ENCODE results near the gene SGSM1. TPM values are rescaled to one million over a fixed set of nuclear protein-coding genes. Genes with fewer than 3 reads are reported as not detected.

Gene SGSM1
- total and polyA plus RNA-seq, 4 donors = 0.57 to 4.5 (median 2.7) TPM

DNA sequence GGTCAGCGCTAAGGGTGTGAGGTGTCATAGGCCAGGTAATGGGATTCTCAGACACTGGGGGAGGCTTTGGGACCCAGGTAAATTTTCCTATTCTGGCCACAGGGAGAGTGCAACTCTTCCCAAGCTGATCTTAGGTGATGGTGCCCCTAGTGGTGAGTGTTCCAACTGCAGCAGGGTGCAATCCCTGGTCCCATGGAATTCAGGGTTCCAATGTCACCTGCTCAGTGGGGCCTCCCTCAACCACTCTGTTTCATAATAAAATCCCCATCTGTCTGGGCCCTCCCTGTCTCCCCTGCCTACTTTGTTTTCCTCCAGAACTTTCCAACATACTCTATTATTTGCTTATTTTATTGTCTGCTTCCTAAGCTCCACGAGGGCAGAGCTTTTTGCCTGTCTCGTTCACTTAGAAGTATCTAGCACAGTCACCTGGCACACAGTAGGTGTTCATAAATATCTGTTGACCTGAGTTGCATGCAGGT is 2.9 kb upstream of the SGSM1 start:
- Histone ChIP-seq H3K4me3 (no peak overlapping the region), H3K4me1 (ENCODE audit: control insufficient read depth in 5 of 5, insufficient read depth in 5 of 5, low read length in 5 of 5) (peaks cover 0 to 3% (median 0%) of the 10 kb centered on the region in 5 donors), H3K36me3 (ENCODE audit: control insufficient read depth in 4 of 4, insufficient read depth in 4 of 4, low read length in 4 of 4) (no peaks in the 10 kb centered on the region), H3K9ac (ENCODE audit: insufficient read depth in 1 of 2, low read length in 2 of 2) (no peak overlapping the region), H3K27ac (ENCODE audit: low read depth in 1 of 2, low read length in 1 of 2) (no peak overlapping the region), H3K27me3 (ENCODE audit: control insufficient read depth in 3 of 3, insufficient read depth in 3 of 3, low read length in 2 of 3) (no peaks in the 10 kb centered on the region), H3K9me3 (ENCODE audit: control insufficient read depth in 4 of 4, insufficient read depth in 3 of 4, low read length in 3 of 4) (no peaks in the 10 kb centered on the region)
- ATAC-seq (ENCODE audit: insufficient read depth, low FRiP score) (no peak), DNase-seq (peak in 2 of 3 donors; percentile 37 to 38)
- TF ChIP-seq, protein P1, sequence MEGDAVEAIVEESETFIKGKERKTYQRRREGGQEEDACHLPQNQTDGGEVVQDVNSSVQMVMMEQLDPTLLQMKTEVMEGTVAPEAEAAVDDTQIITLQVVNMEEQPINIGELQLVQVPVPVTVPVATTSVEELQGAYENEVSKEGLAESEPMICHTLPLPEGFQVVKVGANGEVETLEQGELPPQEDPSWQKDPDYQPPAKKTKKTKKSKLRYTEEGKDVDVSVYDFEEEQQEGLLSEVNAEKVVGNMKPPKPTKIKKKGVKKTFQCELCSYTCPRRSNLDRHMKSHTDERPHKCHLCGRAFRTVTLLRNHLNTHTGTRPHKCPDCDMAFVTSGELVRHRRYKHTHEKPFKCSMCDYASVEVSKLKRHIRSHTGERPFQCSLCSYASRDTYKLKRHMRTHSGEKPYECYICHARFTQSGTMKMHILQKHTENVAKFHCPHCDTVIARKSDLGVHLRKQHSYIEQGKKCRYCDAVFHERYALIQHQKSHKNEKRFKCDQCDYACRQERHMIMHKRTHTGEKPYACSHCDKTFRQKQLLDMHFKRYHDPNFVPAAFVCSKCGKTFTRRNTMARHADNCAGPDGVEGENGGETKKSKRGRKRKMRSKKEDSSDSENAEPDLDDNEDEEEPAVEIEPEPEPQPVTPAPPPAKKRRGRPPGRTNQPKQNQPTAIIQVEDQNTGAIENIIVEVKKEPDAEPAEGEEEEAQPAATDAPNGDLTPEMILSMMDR (IDR thresholded peaks at IDR 0.05; ENCODE audit: control extremely low read depth, extremely low read depth) = peak; percentile 66
- WGBS, 2 donors = 64 to 66% methylated on average over 3 of the region's 3 CpGs

DNA sequence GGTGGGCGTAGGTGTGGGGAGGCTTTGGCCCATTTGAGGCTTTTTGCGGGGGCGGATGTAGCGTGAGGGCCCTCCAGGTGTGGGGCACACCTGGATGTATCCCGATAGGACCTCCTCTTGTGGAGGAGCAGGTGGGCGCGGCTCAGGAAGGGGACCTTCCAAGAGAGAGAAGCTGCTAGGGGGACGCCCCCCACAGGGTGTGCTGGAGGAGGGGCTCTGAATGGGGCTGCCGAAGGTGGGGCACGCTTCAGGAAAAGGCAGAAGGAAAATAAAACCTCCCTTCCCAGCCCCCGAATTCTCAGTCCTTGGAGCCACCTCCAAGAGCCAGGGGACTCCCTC is 621 bp downstream of the SGSM1 start:
- H3K4me3 ChIP-seq = peak overlapping the region; percentile 66
- no peaks in the 10 kb centered on the region for H3K36me3 ChIP-seq (ENCODE audit: control insufficient read depth in 4 of 4, insufficient read depth in 4 of 4, low read length in 4 of 4)
- peak overlapping the region in 1 of 2 donors; percentile 77 for H3K27ac ChIP-seq (ENCODE audit: low read depth in 1 of 2, low read length in 1 of 2)
- ATAC-seq (ENCODE audit: insufficient read depth, low FRiP score) = no peak
- TF ChIP-seq, protein P1 (IDR thresholded peaks at IDR 0.05; ENCODE audit: control extremely low read depth, extremely low read depth) = no peak
- peaks cover 0 to 9% (median 0%) of the 10 kb centered on the region in 5 donors for H3K4me1 ChIP-seq (ENCODE audit: control insufficient read depth in 5 of 5, insufficient read depth in 5 of 5, low read length in 5 of 5)
- 27 to 59% methylated on average over 11 of the region's 11 CpGs for WGBS, 2 donors
- H3K9ac ChIP-seq (ENCODE audit: insufficient read depth in 1 of 2, low read length in 2 of 2) = peak overlapping the region in 1 of 2 donors; percentile 50
- DNase-seq = no peak
- no peaks in the 10 kb centered on the region for H3K9me3 ChIP-seq (ENCODE audit: control insufficient read depth in 4 of 4, insufficient read depth in 3 of 4, low read length in 3 of 4)
- H3K27me3 ChIP-seq (ENCODE audit: control insufficient read depth in 3 of 3, insufficient read depth in 3 of 3, low read length in 2 of 3) = no peaks in the 10 kb centered on the region

DNA sequence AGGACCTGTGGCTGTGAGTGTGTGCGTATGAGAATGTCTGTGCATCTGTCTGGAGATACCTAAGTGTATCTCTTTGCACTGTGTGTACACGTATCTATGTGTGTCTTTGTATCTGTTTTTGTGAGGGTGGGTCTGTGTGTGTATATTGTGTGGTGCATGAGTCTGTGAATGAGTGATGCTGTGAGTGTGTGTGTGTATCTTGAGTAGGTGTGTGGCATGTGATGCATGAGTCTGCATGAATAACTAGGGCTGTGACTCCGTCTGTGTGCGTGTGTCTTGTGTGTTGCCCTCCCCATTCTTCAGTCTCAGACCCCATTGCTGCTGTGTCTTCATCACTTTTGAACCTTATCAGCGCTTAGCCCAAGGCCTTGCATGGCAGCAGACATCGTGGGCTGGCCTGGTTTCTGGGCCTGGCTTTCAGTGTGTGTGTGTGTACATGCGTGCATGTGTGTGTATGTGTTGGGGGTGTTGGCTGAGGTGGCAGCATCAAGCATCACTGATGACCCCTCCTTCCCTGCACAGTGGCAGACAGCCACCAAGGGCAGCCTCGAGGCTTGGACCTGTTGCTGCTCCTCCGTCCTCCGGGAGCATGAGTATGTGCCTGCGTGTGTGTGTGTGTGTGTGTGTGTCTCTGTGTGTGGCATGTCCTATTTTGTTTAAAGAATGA is 1.4 kb downstream of the SGSM1 start:
- peaks cover 0 to 12% (median 0%) of the 10 kb centered on the region in 5 donors for H3K4me1 ChIP-seq (ENCODE audit: control insufficient read depth in 5 of 5, insufficient read depth in 5 of 5, low read length in 5 of 5)

More for the DNA sequence above, 1.4 kb downstream of the SGSM1 start:
- DNase-seq = peak; percentile 40 to 54 (median 51)
- H3K9me3 ChIP-seq (ENCODE audit: control insufficient read depth in 4 of 4, insufficient read depth in 3 of 4, low read length in 3 of 4) = no peaks in the 10 kb centered on the region
- no peaks in the 10 kb centered on the region for H3K27me3 ChIP-seq (ENCODE audit: control insufficient read depth in 3 of 3, insufficient read depth in 3 of 3, low read length in 2 of 3)
- H3K4me3 ChIP-seq = no peak overlapping the region
- H3K27ac ChIP-seq (ENCODE audit: low read depth in 1 of 2, low read length in 1 of 2) = peak overlapping the region in 1 of 2 donors; percentile 1
- no peaks in the 10 kb centered on the region for H3K36me3 ChIP-seq (ENCODE audit: control insufficient read depth in 4 of 4, insufficient read depth in 4 of 4, low read length in 4 of 4)
- no peak for ATAC-seq (ENCODE audit: insufficient read depth, low FRiP score)
- H3K9ac ChIP-seq (ENCODE audit: insufficient read depth in 1 of 2, low read length in 2 of 2) = no peak overlapping the region
- 58 to 77% methylated on average over 11 of the region's 11 CpGs for WGBS, 2 donors
- TF ChIP-seq, protein P1 (IDR thresholded peaks at IDR 0.05; ENCODE audit: control extremely low read depth, extremely low read depth) = no peak

Measured in lung (tissue), 12 donors.